HG03460 (cell line): ENCODE results near the gene SETD2.
"Not testable (repeated sequence)": the region's sequence is repeated elsewhere in the genome, so short reads cannot be mapped to it uniquely, and the experiment has no call there.

ENCODE experiments used
- ATAC-seq: cut with Tn5 transposase; IDR thresholded peaks from one replicate; pipeline ENCODE4 v1.9.1; 2021; ENCODE audit not compliant: unreplicated experiment

Gene SETD2

DNA sequence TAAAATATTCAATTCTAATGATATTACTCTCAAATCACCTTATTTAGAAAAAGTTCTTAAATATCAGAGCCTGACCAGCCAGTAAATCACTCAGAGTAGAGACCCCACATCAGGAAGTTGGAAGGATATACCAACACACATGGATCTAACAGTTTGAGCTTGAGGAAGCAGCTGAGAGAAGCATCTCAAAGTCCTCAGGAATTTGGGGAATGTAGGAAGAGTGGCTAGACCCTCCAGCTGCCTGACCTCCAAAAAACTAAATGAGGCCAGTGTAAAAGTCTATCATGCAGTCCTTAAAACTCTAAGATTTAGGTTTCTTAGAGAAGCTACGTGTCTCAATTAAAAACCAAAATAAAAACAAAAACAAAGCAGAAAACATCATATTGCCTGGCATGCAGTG lies 55.4 kb downstream of the SETD2 start:
- no peak for ATAC-seq

- no peak for ATAC-seq
These were observed 59.7 kb downstream of the SETD2 start for GRCh38 chr3:47104259-47104658.

- no peak for ATAC-seq
These were observed 60.3 kb downstream of the SETD2 start for GRCh38 chr3:47103619-47104018.

GRCh38 chr3:47102081-47102600 lies 61.8 kb downstream of the SETD2 start:
- no peak for ATAC-seq

GRCh38 chr3:47098910-47099309 lies 65.0 kb downstream of the SETD2 start:
- ATAC-seq = no peak

DNA sequence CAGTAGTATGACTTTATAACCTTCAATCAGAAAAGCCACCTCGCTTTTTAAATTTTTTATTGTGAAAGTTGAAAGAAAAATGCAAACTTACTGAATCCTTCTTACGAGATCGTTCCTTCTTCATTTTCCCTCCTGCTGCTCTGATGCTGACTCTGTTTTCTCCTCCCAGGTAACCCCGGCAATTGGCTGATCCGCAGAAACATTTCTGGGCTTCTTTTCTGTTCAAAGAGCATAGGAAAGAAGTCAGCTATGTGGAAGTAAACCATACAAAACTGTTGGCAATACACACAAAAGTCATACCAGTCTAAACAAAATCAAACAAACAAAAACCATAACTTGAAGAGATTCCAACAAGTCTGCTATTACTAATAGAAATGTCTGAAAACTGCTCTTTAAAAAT lies 66.0 kb downstream of the SETD2 start:
- ATAC-seq = no peak

DNA sequence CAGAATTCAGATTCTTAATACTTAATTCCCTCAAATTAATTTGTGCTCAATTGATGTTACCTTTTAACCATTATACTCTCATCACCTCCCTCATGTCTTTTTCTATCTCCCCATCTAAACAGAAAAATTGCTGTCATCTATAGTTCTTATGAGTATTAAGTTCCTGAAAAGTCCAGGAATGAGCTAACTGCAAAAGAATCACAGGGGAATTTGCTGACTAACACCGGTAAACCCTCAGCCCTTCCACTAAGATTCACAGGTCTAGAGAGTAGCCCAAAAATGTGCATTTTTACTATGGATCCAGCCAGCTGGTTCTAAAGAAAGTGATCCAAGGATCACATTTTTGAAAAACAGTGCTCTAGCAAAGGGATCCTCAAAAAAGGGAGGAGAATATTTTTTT lies 67.0 kb downstream of the SETD2 start:
- ATAC-seq = no peak

GRCh38 chr3:47092090-47092489 lies 71.8 kb downstream of the SETD2 start:
- ATAC-seq = no peak

DNA sequence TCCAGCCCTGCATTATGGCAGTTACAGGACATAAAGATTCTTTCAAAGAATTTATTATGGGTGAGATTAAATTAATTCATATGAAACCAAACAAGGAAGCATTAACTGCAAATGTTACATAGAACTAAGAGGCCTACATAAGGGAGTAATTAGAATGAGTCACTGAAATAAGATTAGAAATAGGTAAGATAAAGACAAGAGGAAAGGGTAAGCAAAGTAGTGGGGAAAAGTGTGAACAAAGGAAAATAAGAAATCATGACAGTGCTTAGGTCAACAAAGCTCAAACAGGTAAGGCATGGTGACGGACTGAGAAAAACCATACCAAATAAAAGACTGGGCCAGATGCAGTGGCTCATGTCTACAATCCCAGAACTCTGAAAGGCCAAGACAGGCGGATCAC lies 74.3 kb downstream of the SETD2 start:
- no peak for ATAC-seq

- ATAC-seq = no peak
These were observed 77.8 kb downstream of the SETD2 start for GRCh38 chr3:47086071-47086470.

DNA sequence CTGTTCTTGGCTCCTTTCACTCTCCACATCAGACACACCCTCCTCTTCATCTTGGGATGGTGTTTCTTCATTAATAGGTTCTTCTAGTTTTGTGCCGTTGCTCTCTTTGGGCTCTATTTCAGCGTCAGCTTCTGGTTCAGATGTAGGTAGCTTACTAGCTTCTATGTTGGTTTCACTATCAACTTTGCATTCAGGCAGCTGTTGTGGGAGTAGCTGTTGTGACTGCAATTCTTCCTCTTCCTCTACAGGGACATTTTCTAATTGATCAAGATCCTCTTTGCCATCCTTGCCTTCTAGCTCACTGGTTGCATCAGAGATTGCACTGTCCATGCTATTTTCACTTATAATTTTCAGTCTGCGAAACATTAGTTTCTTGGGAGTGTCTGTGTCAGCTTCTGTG lies 80.1 kb downstream of the SETD2 start:
- no peak for ATAC-seq

GRCh38 chr3:47082519-47082918 lies 81.4 kb downstream of the SETD2 start:
- ATAC-seq = no peak

DNA sequence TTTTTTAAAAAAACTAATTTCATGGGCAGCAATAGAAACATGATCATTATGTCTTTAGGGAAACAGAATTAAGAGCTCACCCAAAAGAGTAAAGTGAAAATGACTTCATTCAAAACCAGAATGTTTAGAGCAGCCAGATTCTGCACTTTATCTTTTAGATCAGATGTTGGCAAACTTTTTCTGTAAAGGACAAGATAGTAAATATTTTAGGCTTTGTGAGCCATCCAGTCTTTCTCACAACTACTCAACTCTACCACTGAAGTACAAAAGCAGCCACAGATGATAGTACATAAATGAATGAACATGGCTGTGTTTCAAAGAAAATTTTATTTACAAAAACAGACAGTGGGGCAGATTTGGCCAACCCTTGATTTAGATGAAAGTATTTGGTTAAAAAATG lies 84.5 kb downstream of the SETD2 start:
- ATAC-seq = no peak

DNA sequence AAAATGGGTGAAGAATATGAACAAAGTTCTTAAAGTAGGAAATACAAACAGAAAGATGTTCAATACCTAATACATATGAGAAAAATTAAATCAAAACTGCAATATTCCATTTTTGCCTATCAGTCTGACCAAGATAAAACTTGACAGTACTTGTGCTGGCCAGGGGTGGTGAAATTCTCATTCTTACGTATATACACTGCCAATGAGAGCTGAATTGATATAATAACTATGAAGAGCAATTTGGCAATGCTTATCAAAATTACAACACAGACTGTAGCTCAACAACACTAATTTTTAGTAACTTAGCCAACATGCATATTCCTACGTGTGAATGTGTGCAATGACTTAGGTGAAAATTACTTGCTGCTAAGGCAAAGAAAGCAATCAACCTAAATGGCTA lies 90.2 kb downstream of the SETD2 start:
- no peak for ATAC-seq

GRCh38 chr3:47070770-47071169 lies 93.1 kb downstream of the SETD2 start:
- ATAC-seq = no peak

- not testable (repeated sequence) for ATAC-seq
These were observed 97.7 kb downstream of the SETD2 start for GRCh38 chr3:47066259-47066658.

DNA sequence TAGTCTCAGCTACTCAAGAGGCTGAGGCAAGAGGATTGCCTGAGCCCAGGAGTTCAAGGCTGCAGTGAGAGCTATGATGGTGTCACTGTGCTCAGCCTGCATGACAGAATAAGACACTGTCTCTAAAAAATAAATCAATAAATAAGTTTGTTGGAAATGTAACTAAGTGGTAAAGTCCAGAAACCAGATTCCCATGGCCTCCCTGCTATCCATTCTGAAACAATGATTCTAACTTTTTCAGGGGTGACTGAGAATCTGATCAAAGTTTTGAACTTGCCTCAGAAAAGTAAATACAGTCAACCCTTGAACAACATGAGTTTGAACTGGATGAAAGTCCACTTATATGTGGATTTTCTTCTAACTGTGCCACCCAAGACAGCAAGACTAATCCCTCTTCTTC lies 98.2 kb downstream of the SETD2 start:
- no peak for ATAC-seq

DNA sequence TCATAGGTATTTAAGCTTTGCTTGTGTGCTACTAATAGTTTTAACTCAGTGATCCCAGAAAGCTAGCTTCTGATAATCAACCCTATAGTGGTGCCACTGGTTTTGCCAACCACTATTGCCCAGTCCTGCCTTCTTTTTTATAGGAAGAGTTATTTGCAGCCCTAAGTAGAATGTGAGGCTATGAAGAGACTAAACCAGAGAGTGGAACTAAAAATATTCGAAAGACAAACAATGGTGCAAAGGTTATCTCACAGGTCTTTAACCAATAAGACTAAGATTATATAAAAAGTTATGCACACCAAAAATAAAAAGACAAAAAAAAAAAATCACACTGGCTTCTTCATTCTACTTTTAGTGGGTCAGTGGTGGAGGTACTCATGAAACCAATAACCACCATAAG lies 98.9 kb downstream of the SETD2 start:
- ATAC-seq = no peak

- no peak for ATAC-seq
These were observed 106.7 kb downstream of the SETD2 start for GRCh38 chr3:47057212-47057671.

DNA sequence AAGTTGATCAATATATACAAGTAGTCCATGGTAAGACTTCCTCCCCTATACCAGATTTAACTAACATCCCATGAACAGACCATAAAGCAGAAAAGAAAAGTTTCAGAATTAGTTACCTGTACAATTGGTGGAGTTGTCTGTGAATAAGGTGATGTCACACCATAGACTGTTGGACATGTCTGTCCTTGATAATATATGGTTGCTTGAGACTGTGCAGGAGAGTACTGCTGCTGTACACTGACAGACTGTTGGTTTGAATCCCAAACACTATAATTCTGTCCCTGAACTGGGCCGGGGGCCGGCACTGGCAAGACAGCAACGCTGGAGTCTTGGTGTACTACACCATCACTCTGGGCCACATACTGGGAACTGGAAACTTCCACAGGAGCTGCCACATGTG lies 107.2 kb downstream of the SETD2 start:
- ATAC-seq = no peak

DNA sequence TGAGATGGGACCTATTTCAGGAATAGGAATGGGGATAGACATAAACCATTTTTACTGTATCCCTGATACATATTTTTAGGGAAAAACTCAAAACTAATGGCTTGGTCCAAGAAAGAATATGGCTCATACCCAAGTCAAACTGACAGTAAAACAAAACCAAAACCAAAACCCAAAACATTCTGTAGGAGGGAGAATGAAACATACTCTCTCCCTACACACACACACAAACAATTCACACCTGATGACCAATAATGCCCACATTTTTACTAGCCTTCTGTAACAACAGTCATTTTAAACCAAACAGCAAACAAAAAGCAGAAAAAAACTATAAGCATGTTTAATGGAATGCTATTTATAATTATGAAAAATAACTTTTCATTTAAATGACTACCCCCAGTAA lies 109.5 kb downstream of the SETD2 start:
- ATAC-seq = no peak

- no peak for ATAC-seq
These were observed 116.2 kb downstream of the SETD2 start for GRCh38 chr3:47047673-47048072.

- ATAC-seq = no peak
These were observed 116.8 kb downstream of the SETD2 start for GRCh38 chr3:47047069-47047468.
